Upper lobe of right lung (tissue), 1 donor: ENCODE measurements around the gene PHGDH. TPM values are rescaled to one million over a fixed set of nuclear protein-coding genes. Genes with fewer than 3 reads are reported as not detected.

Experiments used
- ATAC-seq: fragments of 200-7000 bp; cut with Tn5 transposase; one replicate; pipeline ENCODE4 v1.9.1; 2020; ENCODE audit warnings: mild to moderate bottlenecking, moderate library complexity
- DNase-seq: peaks from one replicate; pipeline ENCODE4 v3.0.0-alpha.2; 2020
- H3K27ac ChIP-seq: fragments of 200-600 bp; one replicate; pipeline ENCODE4 v1.8.0; 2022
- H3K27me3 ChIP-seq: fragments of 200-600 bp; one replicate; pipeline ENCODE4 v1.8.0; 2022; ENCODE audit warnings: mild to moderate bottlenecking
- H3K36me3 ChIP-seq: fragments of 200-600 bp; one replicate; pipeline ENCODE4 v1.8.0; 2022
- H3K4me1 ChIP-seq: fragments of 200-600 bp; one replicate; pipeline ENCODE4 v1.8.0; 2022
- H3K4me3 ChIP-seq: fragments of 200-600 bp; one replicate; pipeline ENCODE4 v1.8.0; 2022; ENCODE audit warnings: mild to moderate bottlenecking
- H3K9me3 ChIP-seq: fragments of 200-600 bp; one replicate; pipeline ENCODE4 v1.8.0; 2022
- CTCF ChIP-seq: fragments of 200-600 bp; IDR thresholded peaks from one replicate; pipeline ENCODE4 v1.8.0; 2022; ENCODE audit warnings: antibody characterized with exemption
- intact Hi-C: fragments of 100-400 bp; cut with DNase I; formaldehyde crosslinking; loops from one replicate; pipeline ENCODE4 v1.11.0; 2022
- total RNA-seq: library from RNA; stranded (reverse); fragmentation: NEBNext Ultra II Directional; extraction: Animal tissue kit (Norgen Biotek cat#: 25700); gene quantifications from one replicate; pipeline ENCODE4 v1.2.1, GENCODE V29; 2021
- donor health status: DM: no; HTN: yes; CAD: no; lungs with severe emphysema.

Gene PHGDH
- total RNA-seq, 1 donor from 2014 or later = 51.7 TPM

GRCh38 chr1:119778886-119779560 is 67.3 kb downstream of the PHGDH start:
- no peak for TF ChIP-seq CTCF
- no peak overlapping the region for H3K4me3 ChIP-seq
- H3K36me3 ChIP-seq = no peaks in the 10 kb centered on the region
- DNase-seq (no peak), ATAC-seq (no peak)
- no peak overlapping the region for H3K27ac ChIP-seq
- intact Hi-C loops = no loop called here
- H3K9me3 ChIP-seq = no peaks in the 10 kb centered on the region
- H3K4me1 ChIP-seq = peaks cover 11% of the 10 kb centered on the region
- no peaks in the 10 kb centered on the region for H3K27me3 ChIP-seq

- Histone ChIP-seq H3K27me3 (no peaks in the 10 kb centered on the region), H3K9me3 (no peaks in the 10 kb centered on the region), H3K36me3 (no peaks in the 10 kb centered on the region), H3K4me1 (peaks cover 14% of the 10 kb centered on the region), H3K27ac (no peak overlapping the region), H3K4me3 (no peak overlapping the region)
- TF ChIP-seq CTCF = no peak
- intact Hi-C loops = no loop called here
- DNase-seq (peak; percentile 63), ATAC-seq (peak; percentile 91)
Observed at GRCh38 chr1:119779869-119780356, 68.2 kb downstream of the PHGDH start.

GRCh38 chr1:119781434-119782210 is 69.9 kb downstream of the PHGDH start:
- H3K27ac ChIP-seq = no peak overlapping the region
- no peaks in the 10 kb centered on the region for H3K9me3 ChIP-seq
- no peak for TF ChIP-seq CTCF
- H3K27me3 ChIP-seq = no peaks in the 10 kb centered on the region
- intact Hi-C loops = no loop called here
- H3K4me1 ChIP-seq = peaks cover 14% of the 10 kb centered on the region
- ATAC-seq (no peak), DNase-seq (no peak)
- no peaks in the 10 kb centered on the region for H3K36me3 ChIP-seq
- no peak overlapping the region for H3K4me3 ChIP-seq

GRCh38 chr1:119782631-119783325 is 71.0 kb downstream of the PHGDH start:
- H3K4me1 ChIP-seq = peaks cover 14% of the 10 kb centered on the region
- ATAC-seq (peak; percentile 5), DNase-seq (no peak)
- no peak overlapping the region for H3K27ac ChIP-seq
- no peaks in the 10 kb centered on the region for H3K36me3 ChIP-seq
- no peak overlapping the region for H3K4me3 ChIP-seq
- no peaks in the 10 kb centered on the region for H3K27me3 ChIP-seq
- H3K9me3 ChIP-seq = no peaks in the 10 kb centered on the region
- no peak for TF ChIP-seq CTCF
- intact Hi-C loops = no loop called here

GRCh38 chr1:119783354-119784185 is 71.8 kb downstream of the PHGDH start:
- intact Hi-C loops = no loop called here
- DNase-seq = no peak

More at GRCh38 chr1:119783354-119784185, 71.8 kb downstream of the PHGDH start:
- Histone ChIP-seq H3K27me3 (no peaks in the 10 kb centered on the region), H3K27ac (no peak overlapping the region), H3K36me3 (no peaks in the 10 kb centered on the region), H3K9me3 (no peaks in the 10 kb centered on the region), H3K4me1 (peaks cover 14% of the 10 kb centered on the region), H3K4me3 (no peak overlapping the region)
- TF ChIP-seq CTCF = no peak
- ATAC-seq = no peak
